HG02610 (cell line): ENCODE results near the gene NINJ1.

Source experiments
- ATAC-seq: cut with Tn5 transposase; IDR thresholded peaks from one replicate; pipeline ENCODE4 v1.9.1; 2021; ENCODE audit warnings: mild to moderate bottlenecking, moderate library complexity; ENCODE audit not compliant: unreplicated experiment

The NINJ1 gene

DNA sequence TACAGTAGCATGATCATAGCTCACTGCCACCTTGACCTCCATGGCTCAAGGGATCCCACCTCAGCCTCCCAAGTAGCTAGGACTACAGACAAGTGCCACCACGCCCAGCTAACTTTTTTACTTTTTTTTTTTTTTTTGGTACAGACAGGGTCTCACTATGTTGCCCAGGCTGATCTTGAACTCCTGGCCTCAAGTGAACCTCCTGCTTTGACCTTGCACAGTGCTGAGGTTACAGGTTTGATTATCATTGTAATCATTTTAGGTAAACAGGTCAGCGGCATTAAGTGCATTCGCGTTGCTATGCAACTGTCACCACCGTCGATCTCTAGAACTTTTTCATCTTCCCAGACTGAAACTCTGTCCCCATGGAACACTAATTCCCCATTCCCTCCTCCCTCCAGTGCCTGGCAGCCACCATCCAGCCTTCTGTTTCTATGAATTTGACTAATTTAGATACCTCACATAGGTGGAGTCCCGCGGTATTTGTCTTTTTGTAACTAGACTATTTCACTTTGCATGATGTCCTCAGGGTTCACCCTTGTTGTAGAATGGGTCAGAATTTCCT is 43.9 kb downstream of the NINJ1 start:
- no peak for ATAC-seq

DNA sequence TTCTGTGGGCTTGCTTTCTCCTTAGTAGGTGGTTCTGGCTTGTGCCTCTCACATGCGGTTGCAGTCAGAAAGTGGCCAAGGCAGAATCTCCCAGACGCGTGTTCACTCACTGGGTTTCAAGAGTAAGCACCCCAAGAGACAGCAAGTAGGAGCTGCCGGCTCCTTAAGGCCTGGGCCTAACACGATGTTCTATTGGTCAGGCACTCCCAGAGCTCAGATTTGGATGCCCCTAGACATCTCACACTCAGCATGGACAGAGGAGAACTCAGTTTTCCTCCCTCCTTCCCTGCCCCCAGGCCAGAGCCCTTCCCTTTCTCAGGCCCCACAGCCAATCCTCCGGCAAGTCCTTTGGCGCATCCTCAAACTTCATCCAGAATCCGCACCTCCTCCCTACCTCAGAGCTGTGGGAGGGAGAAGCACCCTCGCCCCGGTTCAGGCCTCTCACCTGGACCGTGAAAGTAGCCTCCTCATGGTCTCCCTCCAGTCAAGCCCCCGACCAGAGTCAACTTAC is 44.5 kb downstream of the NINJ1 start:
- ATAC-seq: no peak

DNA sequence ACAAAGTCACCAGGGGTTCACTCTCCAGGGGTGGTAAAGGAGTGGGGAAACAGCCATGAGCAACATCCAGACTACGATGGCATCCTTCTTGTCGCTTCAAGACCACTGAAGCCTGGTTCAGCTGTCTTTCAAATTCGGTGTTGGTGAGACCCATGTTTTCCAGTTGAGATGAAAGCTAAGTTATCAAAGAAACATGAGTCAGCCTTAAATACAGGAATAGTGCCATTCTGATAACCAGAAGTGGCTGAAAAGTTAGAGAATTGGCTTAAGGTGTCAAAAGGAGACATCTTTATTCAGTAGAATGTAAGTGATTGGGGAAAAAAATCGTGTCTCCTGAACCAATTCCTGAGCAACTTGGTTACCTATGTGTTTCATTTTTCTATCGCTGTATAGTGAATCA is 45.0 kb downstream of the NINJ1 start:
- no peak for ATAC-seq

DNA sequence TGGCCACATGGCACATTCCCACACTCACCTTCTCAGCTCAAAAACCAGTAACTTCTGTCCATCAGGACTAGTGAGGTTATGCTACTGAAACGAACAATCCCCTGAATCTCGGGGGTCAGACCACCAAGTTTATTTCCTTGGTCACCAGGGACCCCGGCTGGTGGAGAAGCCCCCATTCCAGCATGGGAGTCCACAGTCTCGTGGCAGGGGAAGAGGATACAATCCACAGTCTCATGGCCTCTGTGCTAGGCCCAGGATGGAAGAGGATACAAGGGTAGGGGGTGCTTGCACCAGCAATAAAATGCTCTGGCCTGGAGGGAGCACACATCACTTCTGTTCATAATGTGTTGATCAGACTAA is 45.4 kb downstream of the NINJ1 start:
- no peak for ATAC-seq

- ATAC-seq: no peak
These were observed 45.9 kb downstream of the NINJ1 start for GRCh38 chr9:93087971-93088655.

DNA sequence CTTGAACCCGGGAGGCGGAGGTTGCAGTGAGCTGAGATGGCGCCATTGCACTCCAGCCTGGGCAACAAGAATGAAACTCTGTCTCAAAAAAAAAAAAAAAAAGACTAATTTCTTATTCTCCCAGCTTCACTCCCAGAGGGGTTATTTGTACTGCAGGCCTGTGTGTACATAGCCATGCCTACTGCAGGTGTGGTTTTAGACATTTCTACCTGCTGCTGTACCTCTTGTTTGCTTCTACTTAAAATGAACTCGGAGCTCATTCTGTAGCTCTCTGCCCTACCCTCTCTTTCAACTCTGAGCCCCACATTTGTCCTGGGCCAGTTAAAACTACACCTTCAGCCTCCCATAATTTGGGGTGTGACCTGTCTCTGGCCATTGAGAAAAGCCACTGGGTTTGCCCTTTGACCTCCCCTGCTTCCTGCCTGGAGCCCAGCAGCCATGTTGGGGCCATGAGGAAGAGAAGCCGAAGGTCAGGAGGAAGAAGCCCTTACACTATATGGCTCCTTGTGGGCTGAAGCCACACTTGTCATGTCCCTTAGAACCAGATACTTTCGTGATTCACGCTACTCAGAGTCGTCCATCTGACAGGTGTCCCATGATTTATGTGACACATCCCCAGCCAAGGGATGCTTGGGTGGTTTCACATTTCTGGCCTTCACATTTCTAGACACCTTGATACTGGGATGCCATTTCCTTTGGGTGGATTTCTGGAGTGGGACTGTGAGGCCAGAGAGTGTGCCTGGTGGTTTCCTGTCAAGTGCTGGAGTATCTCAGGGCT is 47.4 kb downstream of the NINJ1 start:
- ATAC-seq: no peak

GRCh38 chr9:93085676-93086075 is 48.4 kb downstream of the NINJ1 start:
- no peak for ATAC-seq

DNA sequence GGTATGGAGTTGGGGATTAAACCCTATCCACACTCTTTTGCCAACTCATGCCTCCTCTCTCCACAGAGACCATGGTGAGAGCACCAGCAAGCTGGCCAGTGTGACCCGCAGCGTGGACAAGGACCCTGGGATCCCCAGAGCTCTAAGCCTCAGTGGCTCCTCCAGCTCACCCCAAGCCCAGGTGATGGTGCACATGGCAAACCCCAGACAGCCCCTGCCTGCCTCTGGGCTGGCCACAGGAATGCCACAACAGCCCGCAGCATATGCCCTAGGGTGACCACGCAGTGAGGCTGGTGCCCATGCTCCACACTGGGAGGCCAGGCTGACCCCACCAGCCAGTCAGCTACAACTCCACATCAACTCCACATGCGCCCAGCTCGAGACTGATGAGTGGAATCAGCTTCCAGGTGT is 49.6 kb downstream of the NINJ1 start:
- ATAC-seq: no peak

- ATAC-seq: no peak
These were observed 50.2 kb downstream of the NINJ1 start for GRCh38 chr9:93083592-93084470.

DNA sequence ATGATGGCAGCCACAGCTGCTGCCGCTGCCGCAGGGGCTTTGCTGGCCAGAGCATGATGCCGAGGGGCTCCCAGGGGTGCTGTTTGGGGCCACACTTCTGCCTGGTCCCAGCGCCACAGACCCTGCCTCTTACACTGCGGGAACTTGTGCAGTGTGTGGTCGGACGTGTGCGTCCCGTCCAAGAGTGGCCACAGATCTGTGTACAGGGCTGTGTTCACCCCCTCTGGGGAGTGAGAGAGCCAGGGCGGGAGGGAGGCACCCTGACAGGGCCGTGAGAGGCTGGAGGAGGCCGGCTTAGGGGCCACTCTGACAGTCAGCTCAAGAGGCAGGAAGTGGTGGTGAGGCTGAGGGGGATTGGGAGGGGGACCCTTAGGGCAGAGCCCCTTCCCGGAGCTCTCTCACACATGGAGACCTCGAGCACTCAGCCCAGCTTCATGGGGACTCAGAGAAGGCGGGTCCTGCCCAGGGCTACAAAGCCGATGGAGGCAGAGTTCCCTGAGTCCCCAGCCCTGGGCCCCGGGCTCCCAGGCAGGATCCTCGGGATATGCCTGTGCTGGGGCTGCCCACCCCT is 51.1 kb downstream of the NINJ1 start:
- ATAC-seq: no peak

- ATAC-seq: no peak
These were observed 52.1 kb downstream of the NINJ1 start for GRCh38 chr9:93081931-93082330.

DNA sequence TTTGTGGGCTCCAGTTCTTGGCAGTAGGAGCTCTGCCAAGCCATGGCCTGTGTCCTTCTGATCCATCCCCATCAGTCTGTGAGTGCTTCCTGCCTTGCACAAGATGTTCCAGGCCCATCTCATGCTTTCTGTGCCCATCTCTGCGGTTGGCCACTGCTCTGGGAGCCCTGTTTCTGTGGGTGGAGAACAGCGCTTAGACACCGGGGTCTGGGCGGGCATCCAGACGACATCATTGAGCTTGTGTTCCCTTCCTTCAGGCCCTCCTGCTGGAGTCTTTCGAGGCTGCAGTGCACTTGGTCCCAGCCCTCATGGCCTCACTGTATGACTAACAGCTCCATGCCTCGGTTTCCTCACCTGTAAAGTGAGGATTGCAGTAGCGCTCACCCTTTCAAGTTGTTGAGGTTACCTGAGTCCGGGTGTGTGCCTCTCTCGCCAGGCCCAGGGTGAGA is 52.9 kb downstream of the NINJ1 start:
- ATAC-seq: no peak

GRCh38 chr9:93080406-93080805 is 53.6 kb downstream of the NINJ1 start:
- ATAC-seq: no peak

DNA sequence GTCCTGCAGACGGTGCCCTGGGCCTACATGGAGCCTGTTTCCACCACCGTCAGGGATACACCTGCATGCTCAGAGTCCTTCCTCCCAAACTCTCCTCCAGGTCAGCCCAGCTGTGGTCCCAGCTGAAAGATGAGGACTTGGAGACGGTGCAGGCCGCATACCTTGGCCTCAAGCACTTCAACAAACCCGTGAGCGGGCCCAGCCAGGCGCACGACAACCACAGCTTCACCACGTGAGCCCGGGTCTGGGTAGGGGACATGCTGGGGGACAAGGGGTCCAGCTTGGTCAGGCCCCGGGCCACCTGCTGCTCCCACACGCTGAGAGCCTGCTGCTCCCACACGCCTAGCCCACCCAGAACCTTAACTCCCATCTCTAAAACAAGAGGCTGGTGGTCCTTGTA is 54.7 kb downstream of the NINJ1 start:
- no peak for ATAC-seq

DNA sequence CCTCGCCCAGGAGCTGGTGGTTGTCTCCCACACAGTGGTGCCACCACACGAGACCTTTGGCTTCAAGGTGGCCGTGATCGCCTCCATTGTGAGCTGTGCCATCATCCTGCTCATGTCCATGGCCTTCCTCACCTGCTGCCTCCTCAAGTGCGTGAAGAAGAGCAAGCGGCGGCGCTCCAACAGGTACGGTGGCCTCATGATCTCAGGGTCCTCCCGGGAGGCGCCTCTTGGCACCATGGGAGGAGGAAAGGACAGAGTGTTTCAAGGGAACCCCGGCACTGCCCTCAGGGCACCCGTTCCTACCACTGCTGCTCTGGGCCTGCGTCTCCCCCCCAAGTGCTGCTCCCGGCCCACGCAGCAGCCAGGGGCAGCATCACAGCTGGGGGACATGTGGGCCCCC is 56.2 kb downstream of the NINJ1 start:
- ATAC-seq: no peak

DNA sequence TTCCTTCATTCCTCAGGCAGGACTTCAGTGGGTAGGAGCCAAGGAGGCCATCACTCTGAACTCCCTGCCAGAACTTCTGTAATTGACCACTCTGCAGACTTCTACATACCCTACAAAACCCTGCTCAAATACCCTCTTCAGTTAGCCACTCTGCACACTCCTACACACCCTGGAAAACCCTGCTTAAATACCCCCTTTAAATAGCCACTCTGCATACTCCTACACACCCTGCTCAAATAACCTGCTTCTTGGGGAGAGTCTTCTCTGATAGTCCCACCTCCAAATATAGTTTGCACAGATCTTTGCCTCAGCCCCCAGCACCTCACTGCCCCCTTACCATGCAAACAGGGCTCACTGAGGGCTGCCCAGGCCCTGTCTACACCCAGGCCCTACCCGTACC is 56.7 kb downstream of the NINJ1 start:
- ATAC-seq: no peak

- no peak for ATAC-seq
These were observed 57.3 kb downstream of the NINJ1 start for GRCh38 chr9:93076792-93077128.

GRCh38 chr9:93076101-93076791 is 57.8 kb downstream of the NINJ1 start:
- no peak for ATAC-seq

DNA sequence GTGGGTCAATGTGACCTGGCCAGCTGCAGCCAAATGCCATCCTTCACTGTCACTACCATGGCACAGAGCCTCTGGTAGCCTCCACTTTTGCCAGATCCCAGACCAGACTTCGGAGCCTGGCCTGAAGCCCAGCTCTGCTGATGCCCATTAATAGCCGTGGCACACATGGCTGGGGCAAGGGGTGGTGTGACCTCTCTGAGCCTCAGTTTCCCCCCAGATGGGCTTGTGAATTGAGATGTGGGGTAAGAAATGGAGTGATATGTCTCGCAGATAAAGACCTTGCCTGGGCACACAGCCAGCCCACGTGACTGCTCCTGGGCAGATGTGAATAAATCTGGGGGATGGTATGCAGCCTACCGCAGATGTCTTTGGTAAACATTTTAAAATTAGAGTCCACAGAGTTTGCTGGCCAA is 61.7 kb downstream of the NINJ1 start:
- no peak for ATAC-seq
